ENCODE measurements around the gene LYPLAL1.
"Not testable (repeated sequence)": the region's sequence is repeated elsewhere in the genome, so short reads cannot be mapped to it uniquely, and the experiment has no call there.

LYPLAL1 gene

DNA sequence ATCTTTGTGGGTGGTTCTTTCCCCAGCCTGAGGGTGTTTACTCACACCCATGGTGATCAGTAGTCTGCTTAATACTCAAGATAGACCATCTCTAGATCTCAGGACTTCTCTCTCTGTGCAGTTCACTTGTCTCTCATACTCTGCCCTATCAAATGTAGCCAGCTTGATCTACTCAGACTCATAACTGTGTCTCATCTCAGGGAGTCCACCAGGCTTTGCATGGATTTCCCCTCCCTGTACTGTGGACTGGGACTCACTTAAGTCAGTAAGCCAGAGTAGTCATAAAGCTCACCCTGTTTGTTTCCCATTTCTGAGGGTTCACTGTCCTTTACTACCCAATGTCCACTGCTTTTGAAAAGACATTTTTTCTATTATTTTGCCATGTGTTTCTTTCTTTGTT lies 41.8 kb downstream of the LYPLAL1 start:
- no peak for DNase-seq (ENCODE audit: low read depth)

DNA sequence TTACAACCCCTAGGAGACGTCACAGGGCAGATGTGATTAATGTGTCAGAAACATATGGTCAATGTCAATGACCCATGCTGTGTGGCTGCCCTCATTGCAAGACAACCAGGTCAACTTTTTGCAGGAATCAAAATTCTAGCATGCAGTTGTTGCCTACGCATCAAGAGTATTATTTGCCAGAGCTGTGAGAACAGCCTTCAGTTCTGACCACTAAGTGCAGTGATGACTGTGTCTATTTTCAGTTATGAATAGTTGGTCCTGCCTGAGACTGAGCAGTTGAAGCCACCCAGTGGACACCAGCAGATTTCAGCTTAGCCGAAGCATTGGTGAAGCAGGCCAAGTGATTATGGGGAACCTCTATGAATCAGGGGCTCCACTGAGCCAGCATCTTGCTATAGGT lies 47.3 kb downstream of the LYPLAL1 start:
- DNase-seq (ENCODE audit: low read depth), result peak; percentile 7

DNA sequence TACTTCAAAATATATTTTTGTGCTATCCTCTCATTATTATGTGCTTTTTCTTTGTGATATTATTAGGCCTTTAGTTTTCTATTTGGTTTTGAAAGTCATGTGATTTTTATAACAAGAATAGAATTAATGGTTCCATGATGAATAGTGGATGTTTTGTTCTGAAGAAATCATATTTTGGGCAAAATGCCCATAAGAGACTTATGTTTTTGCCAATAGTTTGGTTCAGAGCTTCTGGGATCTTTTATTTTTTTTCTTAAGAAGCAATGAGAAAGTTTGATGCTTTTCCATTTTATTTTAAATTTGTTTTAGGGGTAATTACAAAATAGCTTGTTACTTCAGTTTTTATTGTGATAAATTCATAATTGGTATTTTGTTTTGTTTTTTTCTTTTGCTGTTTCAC lies 49.8 kb downstream of the LYPLAL1 start:
- DNase-seq (ENCODE audit: low read depth), result no peak

GRCh38 chr1:219226196-219226595 lies 52.5 kb downstream of the LYPLAL1 start:
- no peak for DNase-seq (ENCODE audit: low read depth)

GRCh38 chr1:219227360-219228057 lies 53.8 kb downstream of the LYPLAL1 start:
- DNase-seq (ENCODE audit: low read depth), result peak; percentile 64

DNA sequence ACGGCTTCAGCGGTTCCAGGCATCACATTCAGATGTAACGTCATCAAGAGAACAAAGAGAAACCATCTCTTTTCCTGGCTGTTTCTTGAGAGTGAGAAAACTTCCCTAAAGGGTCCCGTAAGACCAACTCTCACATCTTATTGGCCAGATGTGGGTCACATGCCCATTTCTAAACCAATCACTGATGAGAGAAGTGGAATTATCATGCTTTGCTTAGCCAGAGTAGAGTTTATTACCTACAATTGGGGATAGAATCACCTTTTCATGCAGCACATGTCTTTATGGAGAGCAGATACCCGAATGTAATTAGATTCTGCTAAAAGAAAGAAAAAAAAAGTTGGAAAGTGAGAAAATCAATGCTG lies 54.4 kb downstream of the LYPLAL1 start:
- no peak for DNase-seq (ENCODE audit: low read depth)

GRCh38 chr1:219232890-219233289 lies 59.2 kb downstream of the LYPLAL1 start:
- no peak for DNase-seq (ENCODE audit: low read depth)

DNA sequence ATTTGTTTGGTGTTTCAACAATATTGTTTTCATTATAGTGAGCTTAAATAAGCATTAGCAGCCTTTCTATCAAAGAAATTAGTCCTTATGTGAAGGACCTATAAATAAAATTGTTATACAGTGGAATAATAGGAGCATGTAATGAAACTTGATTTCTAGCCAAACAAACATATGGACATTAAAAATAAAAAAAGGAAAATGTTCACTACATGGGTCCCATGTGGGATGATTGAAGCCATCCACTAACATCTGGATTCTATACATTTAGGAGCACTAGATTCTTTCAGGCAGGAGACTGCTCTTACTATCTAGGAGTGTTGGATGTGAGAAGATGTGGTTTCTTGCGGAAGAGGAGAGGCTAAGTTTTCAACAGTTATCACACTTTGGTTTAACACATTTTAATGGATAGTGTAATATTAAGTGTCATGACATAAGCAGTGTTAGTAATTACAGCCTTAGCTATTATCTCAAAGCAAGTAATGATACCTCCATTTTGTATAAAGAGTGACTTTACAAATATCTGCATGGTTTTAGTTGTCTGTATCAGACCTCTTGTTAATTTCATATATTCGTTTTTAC lies 62.3 kb downstream of the LYPLAL1 start:
- no peak for DNase-seq (ENCODE audit: low read depth)

- no peak for DNase-seq (ENCODE audit: low read depth)
Observed at GRCh38 chr1:219236933-219237610, 63.4 kb downstream of the LYPLAL1 start.

GRCh38 chr1:219239518-219239917 lies 65.8 kb downstream of the LYPLAL1 start:
- no peak for DNase-seq (ENCODE audit: low read depth)

DNA sequence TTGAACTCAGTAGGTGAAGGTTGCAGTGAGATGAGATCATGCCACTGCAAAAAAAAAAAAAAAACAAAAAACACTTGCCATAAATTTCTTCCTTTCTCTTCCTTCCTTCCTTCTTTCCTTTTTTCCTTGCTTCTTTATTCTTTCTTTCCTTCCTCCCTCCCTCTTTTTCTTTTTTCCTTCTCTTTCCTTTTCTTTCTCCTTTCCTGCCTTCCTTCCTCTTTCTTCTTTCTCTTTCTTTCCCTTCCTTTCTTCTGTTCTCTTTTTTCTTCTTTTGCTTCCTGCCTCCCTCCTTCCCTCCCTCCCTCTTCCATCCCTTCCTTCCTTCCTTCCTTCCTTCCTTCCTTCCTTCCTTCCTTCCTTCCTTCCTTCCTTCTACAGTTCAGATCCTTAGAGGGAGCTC lies 71.2 kb downstream of the LYPLAL1 start:
- no peak for DNase-seq (ENCODE audit: low read depth)

DNA sequence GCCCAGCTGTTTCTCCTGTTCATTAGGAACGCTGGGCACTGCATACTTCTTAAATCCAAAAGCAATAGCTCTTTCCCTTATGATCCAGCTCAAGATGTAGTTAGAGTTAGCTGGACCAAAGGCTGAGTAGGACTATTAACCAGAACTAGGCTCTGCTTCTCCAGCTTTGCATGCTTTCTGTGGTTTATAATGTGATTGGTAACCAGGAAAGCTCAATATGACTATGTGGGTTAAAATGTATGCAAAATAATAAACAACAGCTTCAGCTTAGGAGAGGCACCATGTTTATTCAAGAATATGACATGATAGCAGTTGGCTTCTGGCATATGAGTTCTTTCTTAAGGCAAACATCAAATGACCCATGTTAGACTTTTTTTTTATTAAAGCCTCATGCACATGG lies 73.8 kb downstream of the LYPLAL1 start:
- no peak for DNase-seq (ENCODE audit: low read depth)

DNA sequence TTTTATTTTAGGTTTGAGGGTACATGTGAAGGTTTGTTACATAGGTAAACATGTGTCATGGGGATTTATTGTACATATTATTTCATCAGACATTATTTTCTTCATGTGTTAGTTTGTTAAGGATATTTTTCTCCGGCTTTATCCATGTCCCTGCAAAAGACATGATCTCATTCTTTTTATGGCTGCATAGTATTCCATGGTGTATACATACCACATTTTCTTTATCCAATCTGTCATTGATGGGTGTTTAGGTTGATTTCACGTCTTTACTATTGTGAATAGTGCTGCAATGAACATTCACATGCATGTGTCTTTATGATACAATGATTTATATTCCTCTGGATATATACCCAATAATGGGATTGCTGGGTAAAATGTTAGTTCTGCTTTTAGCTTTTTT lies 76.8 kb downstream of the LYPLAL1 start:
- not testable (repeated sequence) for DNase-seq (ENCODE audit: low read depth)

DNA sequence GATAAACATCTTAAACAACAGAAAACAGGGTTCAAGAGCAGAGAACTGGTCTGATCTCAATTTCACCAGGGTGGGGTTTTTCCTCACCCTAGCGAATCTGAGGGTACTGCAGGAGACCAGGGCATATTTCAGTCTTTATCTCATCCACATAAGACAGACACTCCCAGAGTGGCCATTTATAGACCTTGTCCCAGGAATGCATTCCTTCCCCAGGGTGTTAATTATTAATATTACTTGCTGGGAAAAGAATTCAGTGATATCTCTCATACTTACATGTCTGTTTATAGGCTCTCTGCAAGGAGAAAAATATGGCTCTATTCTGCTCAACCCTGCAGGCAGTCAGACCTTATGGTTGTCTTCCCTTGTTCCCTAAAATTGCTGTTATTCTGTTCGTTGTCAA lies 84.1 kb downstream of the LYPLAL1 start:
- DNase-seq (ENCODE audit: low read depth), result no peak

GRCh38 chr1:219261454-219261853 lies 87.8 kb downstream of the LYPLAL1 start:
- DNase-seq (ENCODE audit: low read depth), result no peak
